Renal pelvis (tissue), 4 donors: ENCODE data around the gene IFI27. TPM values are rescaled to one million over a fixed set of nuclear protein-coding genes. Genes with fewer than 3 reads are reported as not detected.
"Not testable (repeated sequence)": the region's sequence is repeated elsewhere in the genome, so short reads cannot be mapped to it uniquely, and the experiment has no call there.

ENCODE experiments used
- DNase-seq: peaks from one replicate; pipeline ENCODE4 v3.0.0-alpha.2; 2013
- polyA plus RNA-seq, 3 donors: library from polyadenylated mRNA; unstranded; fragments of 120-200 nt; gene quantifications; one replicate each; pipeline ENCODE4 v1.2.1, GENCODE V29; 2013; ENCODE audit not compliant: insufficient read length in 3 of 3

The IFI27 gene
- polyA plus RNA-seq, 3 donors, result 5.1 to 9.1 (median 7.3) TPM

GRCh38 chr14:94145902-94146527 lies 35.5 kb downstream of the IFI27 start:
- no peak for DNase-seq

DNA sequence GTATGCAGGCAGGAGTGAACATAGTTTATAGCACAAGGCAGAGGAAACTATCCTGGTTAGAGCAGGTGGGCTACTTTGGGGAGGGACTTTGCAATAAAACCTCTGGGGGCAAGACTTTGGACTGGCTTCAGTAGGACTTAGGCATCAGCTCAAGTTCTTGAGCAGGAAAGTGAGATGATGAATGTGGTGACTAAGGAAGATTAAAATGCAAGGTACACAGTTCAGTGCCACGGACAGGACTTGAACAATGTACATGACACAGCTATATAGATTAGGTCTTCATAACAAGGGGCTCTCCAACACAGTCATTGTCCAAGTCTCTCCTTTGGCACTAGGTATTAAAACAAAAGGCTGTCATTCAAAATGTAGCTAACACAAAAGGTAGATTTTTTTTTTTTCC lies 42.1 kb downstream of the IFI27 start:
- no peak for DNase-seq

- DNase-seq, result no peak
These were observed 43.3 kb downstream of the IFI27 start for GRCh38 chr14:94153750-94154342.

DNA sequence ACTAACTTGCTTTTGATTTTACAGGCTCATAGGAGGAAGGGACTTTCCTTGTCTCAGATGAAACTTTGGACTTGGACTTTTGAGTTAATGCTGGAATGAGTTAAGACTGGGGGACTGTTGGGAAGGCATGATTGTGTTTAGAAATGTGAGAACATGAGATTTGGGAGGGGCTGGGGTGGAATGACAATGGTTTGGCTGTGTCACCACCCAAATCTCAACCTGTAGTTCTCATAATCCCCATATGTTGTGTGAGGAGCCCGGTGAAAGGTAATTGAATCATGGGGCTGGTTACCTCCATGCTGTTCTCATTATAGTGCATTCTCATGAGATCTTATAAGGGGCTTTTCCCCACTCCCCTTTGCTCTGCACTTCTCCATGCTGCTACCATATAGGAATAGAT lies 45.6 kb downstream of the IFI27 start:
- not testable (repeated sequence) for DNase-seq

GRCh38 chr14:94157197-94157596 lies 46.7 kb downstream of the IFI27 start:
- no peak for DNase-seq

DNA sequence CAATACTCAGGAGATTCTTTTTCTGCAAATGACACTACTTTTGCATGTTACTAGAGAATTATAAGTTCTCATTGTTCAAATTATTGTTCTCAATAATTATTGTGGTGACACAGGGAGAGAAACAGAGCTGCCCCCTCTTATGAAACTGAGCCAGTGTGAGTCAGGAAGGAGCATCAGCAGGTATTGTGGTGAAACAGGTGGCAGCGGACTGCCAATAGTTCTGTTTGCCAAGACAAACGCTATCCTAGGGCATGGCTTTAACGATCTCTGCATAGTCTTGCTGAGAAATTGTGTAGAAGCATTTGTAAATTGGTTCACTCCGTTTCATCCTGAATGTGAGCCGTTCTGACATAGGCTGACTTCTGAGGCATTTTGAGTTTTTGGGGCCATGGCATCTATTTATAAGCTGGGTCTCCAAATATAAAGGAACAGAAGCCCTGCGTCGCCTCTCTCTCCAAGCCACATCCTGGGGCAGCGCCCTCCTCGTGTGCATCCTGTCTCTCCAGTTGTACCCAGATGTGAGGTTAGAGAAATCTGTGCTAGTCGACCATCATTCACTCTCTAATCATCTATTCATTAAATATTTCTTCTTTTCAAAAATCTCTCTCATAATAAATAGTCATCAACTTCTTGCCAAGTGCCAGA lies 47.8 kb downstream of the IFI27 start:
- no peak for DNase-seq

DNA sequence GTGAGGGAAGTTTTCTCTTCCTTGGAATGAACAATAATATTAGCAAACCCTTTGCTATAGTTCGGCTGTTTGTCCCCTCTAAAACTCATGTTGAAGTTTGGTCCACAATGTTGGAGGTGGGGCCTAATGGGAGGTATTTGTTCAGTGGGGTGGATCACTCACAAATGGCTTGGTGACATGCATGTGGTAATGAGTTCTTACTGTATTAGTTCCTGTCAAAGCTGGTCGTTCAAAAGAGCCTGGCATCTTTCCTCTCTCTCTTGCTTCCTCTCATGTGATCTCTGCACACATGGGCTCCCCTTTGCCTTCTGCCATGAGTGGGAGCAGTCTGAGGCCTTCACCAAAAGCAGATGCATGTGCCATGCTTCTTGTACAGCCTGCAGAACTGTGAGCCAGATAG lies 50.5 kb downstream of the IFI27 start:
- no peak for DNase-seq

DNA sequence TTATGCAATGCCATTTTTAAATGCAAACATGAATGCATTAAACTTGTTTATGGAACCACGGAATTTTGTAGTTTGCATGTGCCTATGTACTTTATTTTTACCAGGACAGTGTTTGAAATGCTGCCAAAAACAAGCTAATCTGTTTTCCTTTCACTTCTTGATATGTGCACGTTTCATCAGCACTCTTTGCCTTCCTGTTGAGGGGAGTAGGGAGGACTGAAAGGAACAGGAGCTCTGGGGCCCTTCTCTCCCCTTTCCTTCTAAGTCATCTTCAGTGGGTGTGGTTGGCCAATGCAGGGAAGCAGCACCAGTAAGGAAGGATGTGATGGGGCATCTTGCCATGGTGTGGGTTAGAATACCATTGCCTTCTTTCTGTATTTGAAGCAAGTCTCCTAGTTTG lies 51.4 kb downstream of the IFI27 start:
- no peak for DNase-seq

DNA sequence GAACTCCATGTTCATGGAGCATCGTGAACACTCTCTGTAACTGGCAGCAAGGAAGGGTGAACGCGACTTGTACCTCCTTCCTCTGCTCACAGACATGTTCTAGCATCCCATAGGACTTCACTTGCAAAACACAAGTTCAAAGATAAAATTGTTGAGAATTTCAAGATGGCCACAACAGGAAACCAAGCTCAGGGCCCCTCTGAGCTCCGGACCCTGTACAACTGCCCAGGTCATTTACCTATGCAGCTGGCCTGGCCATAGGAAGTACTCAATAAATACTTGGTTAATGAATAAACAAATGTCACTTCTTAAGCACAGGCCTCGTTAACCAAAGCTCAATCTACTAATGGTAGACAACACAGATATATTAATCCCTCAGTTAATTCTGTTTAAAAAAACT lies 51.9 kb downstream of the IFI27 start:
- DNase-seq, result no peak

GRCh38 chr14:94163796-94164195 lies 53.3 kb downstream of the IFI27 start:
- no peak for DNase-seq

DNA sequence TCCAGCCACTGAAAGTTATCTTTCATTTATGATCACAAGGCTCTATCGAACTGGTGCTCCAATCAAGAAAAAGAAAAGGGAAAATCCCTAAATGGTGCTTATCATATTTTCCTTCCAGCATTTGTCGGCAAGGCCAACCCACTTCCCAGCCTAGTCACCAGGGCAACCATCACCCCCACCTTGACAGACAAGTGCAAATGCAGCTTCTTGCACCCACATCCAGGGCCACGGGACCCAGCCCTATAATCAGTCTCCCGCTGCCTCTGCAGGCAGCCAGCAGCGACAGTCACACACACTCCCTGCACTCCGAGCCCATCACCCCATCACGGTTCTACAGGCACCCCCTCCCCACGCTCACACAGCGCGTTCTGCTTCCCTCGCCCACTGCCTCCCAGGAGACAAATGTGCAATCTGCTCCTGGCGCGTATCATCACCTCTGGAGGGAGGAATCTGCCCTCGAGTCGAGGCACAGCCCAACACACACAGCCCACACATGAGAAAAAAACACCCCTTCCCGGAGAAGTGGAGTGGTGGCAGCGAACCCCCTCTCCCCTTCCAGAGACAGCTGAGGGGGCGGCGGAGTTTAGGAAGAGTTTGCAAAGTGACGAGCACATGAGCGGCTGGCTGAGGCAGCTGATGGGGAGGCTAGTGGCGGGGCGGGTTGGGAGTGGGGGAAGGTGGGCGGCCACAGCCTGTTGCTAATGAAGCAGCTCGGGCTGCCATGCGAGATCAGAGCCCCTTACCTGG lies 54.3 kb downstream of the IFI27 start:
- DNase-seq, result no peak

- no peak for DNase-seq
These were observed 55.2 kb downstream of the IFI27 start for GRCh38 chr14:94165744-94166143.

Other genes with a start within 250 kb of the IFI27 start
- gene FAM181A, start 183.4 kb upstream of the IFI27 start, polyA plus RNA-seq, result not detected
- gene ASB2, start 134.2 kb upstream of the IFI27 start, polyA plus RNA-seq, result under 1 TPM; 0.29 to 0.51 (median 0.37) TPM
- not detected for gene CCDC197, start 113.4 kb upstream of the IFI27 start, polyA plus RNA-seq
- 1 to 10 TPM; 4.2 to 4.7 (median 4.7) TPM for gene OTUB2, start 84.4 kb upstream of the IFI27 start, polyA plus RNA-seq
- gene DDX24, start 29.5 kb upstream of the IFI27 start, polyA plus RNA-seq, result 100 to 1,000 TPM; 143 to 172 (median 170) TPM
- 10 to 100 TPM; 27.6 to 34.5 (median 30.5) TPM for gene IFI27L1, start 29.4 kb upstream of the IFI27 start, polyA plus RNA-seq
- 10 to 100 TPM; 14.8 to 31.7 (median 31.4) TPM for gene IFI27L2, start 18.9 kb downstream of the IFI27 start, polyA plus RNA-seq
- under 1 TPM; 0.26 to 0.38 (median 0.27) TPM for gene PPP4R4, start 63.6 kb downstream of the IFI27 start, polyA plus RNA-seq
- gene SERPINA10, start 182.5 kb downstream of the IFI27 start, polyA plus RNA-seq, result under 1 TPM; 0.15 to 0.31 (median 0.28) TPM
- 1 to 10 TPM; 7.2 to 7.9 (median 7.9) TPM for gene SERPINA6, start 212.6 kb downstream of the IFI27 start, polyA plus RNA-seq